ENCODE results near the gene ZG16B.

The ZG16B gene, protein sequence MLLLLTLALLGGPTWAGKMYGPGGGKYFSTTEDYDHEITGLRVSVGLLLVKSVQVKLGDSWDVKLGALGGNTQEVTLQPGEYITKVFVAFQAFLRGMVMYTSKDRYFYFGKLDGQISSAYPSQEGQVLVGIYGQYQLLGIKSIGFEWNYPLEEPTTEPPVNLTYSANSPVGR

DNA sequence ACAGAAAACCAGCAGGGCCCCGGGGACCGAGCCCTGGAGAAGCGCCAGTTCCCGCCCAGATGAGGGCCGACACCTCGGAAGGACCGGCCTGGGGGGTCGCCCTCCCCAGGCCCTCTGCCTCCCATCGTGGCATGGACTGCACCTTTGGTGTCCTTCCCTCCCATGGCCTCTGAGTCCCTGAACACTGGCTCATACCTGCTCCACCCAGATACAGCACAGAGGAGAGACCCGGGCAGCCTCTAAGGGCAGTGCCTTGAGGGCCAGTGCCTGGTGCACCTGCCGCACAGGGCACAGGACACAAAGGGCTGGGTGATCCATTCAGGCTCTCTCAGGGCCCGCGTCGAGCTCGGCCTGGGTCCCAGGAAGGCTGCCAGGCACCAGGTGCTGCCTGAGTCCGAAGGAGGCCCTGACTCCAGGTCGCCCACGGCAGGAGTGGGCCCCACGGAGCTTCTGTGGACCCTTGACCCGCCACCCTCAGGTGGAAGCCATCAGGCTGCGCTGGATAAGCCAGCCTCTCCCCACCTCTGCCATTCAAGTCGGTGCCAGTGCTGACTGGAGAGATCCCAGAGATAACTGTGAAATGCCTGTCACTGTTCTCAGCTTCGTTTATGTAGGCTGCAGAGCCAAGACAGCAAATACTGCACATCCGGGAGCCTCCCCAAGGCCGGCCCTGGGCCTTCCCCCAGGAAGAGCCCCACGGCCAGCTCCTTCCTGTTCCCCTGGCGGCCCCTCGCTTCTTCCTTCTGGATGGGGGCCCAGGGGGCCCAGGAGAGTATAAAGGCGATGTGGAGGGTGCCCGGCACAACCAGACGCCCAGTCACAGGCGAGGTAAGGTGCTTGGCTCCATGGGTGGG, at the start of gene ZG16B:
Gene ZG16B (plus strand): TSS at position 803 of the 854 bp plus-strand sequence. CDS start 139 bp downstream, outside the sequence.
- DNase-seq (ENCODE audit: low spot score) = no peak

DNA sequence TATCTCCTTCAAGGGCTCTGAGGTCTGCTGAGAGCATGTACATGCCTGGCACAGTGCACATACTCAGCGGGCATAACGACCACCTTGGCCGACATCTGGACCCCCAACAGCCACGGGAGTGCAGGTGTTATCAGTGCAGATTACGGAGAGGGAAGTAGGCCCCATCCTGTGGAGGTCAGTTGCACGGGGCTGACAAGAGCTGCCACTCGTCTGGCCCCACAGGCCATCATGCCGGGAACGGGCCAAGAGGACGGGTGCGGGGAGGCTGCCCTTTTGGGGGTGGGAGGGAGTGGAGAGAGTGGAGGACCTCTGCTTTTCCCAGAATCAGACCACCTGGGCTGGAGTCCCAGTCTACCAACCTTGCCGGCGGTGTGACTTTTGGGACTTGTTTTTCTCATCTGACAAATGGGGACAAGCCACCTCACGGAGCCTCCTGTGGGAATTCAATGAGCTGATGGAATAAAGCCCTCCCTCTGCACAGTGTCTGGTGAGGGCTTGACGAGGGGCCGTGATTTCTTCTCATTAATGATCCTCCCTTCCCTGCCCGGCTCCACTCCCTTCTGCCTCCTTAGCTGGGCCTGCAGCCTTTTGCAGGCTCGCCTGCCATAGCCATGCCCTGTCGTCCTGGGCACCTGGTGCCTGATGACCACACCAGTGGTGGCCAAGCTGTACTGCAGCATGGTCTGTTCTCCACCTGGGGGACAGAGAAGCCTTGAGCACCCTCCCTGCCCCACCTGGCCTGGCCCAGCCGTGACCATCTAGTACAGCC, 47.3 kb upstream of the ZG16B start:
- DNase-seq (ENCODE audit: low spot score) = no peak

DNA sequence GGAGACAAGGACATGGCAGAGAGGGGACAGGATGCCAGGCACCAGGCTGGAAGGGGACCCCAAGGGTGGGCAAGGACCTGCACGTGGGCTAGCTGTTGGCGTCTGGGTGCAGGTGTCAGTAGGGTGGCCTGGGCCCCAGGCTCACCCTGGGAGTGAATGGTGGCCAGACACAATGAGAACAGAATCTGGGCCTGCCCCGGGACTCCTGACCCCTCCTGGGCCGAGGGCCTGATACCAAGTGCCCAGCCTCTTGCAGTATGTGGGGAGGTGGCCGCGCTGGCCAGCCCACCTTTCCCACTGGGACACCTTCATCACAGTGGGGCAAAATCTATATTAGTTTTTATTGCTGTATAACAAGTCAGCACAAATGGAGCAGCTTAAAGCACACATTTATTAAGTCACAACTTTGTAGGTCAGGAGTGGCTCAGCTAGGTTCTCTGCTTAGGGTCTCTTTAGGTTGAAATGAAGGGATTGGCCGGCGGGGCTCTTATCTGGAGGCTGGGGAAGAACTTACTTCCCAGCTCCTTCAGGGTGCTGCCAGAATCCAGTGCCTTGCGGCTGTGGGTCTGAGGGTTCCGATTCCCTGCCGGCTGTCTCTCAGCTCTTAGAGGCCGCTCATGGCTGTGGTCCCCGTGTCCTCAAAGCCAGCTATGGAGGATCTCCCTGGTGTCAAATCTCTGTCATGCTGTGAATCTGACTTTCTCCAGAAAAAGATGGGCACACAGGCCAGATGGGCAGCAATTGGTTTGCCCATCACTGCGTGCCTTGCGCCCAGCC, 46.3 kb upstream of the ZG16B start:
- DNase-seq (ENCODE audit: low spot score) = no peak

DNA sequence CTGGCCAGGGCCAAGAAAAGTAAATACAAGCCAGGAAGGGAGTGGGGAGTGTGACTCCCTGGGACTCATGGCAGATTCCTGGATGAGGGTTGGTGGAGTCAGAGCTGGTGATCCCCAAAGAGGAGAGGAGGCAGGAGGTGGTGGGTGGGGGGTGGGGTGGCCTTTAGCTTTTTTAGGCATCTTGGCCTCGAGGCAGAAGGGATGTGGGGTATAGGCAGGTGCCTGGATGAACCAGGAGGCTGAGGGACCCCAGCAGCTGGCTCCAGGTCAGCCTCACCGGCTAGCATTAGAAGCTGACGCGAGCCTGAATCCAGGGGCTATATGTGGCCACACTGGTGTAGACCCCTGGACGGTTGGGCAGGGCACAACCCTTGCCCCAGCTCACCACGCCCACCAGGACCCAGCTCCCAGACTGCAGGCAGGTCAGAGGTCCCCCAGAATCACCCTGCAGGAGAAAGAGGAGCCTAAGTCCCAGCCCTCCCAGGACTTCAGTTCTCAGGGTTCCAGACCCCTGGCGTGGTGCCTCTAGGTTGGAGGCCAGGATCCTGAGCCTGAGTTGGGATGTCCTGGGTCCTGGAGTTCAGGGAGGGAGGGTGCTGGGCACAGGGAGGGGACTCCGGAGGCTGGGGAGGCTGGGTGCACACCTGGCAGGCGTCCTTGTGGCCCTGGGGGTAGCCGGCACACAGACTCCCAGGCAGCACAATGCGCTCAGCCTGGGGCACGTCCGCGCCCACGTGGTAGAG, 45.6 kb upstream of the ZG16B start:
- no peak for DNase-seq (ENCODE audit: low spot score)

DNA sequence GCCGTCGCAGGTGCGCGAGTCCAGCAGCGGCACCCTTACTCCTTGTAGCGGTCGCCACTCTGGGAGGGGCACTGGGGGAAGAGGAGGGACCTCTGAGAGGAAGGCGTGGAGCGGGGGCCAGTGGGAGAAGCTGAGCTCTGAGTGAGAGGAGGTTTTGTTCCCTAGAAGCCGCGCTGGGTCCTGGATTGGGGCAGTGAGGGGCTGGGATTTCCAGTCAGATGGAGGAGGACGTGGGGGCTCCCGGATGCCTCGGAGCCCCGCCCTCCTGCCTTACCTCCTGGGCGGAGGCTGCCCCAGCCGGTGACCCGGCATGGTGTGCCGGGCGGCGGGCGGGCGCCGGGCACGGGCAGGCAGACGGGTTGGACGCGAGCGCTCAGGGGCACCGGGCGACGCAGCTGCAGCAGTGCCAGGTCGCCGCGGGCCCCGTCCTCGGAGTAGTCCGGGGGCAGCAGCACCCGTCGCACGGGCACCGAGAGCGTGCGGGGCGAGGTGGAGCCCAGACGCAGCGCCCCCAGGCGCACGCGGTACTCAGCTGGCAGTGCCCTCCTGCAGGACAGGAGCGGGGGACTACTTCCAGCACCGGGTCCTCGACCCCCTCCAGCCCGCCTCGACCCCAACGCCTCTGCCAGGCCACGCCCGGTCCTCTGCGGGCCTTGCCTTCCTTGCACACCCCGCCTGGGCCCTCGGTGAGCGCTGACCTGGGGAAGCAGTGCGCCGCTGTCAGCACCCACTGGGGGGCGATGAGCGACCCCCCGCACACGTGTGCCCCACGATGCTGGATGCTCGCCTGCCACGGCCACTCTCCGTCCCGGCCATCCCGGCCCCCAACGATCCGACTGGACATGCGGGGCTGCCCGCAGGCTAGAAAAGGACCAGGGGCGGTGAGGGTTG, 44.8 kb upstream of the ZG16B start:
- DNase-seq (ENCODE audit: low spot score) = no peak

DNA sequence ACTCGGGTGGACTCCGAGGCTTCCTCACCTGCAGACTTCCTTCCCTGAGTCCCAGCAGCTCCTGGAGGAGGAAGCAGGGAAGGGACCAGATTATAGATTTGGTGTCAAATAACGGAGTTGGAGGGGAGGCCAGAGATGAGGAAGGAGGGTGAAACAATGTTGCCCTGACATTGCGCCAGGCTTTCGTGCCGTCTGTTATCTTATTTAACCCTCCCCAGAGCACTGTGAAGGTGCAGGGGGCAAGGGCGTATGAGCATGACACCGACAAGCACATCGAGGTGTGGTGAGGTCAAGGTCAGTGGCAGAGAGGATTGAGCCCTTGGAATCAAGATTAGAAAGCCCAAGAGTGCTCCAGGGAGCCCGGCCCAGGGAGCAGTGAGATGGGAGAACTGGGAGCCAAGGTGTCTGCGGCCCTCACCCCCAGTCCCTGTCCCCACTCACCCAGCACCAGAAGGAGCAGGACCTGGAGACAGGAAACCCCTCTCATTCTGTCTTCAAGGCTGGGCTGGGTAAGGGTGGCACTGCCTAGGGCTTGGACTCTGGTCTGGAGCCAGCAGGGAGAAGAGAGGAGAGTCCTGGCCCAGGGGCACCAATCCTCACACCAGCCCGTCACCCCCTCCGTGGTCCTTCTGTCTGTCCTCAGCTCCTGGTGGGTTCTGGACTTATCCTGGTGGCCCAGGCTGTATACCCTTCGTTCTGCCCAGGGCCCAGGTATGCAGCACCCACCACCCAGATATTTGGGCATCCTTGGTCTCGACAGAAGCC, 43.9 kb upstream of the ZG16B start:
- no peak for DNase-seq (ENCODE audit: low spot score)

DNA sequence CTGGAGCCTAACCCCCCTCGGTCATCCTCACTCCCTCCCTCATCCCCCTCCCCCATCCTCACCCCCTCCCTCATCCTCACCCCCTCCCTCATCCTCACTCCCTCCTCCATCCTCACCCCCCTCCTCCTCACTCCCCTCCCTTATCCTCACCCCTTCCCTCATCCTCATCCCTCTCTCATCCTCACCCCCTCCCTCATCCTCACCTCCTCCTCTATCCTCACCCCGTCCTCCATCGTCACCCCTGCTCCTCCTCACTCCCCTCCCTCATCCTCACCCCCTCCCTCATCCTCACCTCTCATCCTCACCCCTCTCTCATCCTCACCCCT, 43.3 kb upstream of the ZG16B start:
- no peak for DNase-seq (ENCODE audit: low spot score)

DNA sequence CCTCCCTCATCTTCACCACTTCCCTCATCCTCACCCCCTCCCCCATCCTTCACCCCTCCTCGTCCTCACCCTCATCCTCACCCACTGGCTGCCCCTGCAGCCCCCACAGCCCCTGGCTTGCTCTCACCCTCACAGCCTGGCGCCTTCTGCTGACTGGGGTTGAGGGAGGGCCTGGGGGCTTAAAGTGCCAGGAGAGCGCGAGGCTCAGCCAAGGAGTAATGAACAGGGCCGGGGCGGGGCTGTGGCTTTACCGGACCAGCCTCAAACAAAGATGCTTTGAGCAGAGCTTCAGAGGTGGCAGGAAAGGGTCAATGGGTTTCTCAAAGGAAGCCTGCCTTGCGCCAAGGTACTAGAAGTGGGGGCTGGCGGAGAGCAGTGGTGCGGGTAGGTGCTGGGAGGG, 42.7 kb upstream of the ZG16B start, which contains the start of gene PRSS33:
Gene PRSS33 (minus strand): TSS at position 155 of the 400 bp plus-strand sequence. CDS start 1,013 bp downstream, outside the sequence.
- no peak for DNase-seq (ENCODE audit: low spot score)

DNA sequence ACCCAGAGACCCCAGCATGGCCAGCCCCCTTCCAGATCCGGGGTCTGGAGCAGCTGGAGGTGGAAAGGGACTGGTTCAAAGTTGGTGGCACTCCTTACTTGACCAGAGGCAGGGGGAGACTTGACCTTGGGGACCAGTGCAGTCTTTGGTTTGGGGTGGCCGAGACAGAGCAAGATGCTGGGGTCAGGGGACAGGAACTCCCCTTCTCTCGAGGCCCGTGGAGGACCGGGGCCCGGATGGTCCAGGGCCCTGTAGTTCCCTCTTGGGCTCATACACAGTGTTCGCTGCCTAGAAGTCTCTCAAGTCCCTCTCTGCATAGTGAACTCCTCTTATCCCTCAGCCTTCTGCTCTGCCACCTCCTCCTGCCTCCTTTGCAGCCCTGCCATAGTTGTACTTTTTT, 42.1 kb upstream of the ZG16B start:
- DNase-seq (ENCODE audit: low spot score) = no peak

DNA sequence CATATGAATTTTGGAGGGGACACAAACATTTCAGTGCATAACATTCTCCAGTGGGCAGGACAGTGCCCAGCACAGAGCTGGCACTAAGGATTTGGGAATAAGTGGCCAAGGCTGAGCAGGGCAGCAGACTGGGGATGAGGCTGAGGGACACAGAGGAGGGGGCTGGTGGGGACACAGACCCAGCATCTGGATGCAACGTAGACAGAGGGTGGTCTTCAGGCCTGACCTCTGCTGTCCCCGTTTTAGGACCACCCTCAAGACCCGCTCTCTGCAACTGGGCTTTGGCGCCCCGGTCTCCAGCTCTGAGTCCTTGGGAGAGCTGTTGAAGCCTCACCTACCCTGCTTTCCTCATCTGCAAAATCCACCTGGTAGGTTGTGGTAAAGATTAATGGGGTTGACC, 39.5 kb upstream of the ZG16B start:
- no peak for DNase-seq (ENCODE audit: low spot score)

DNA sequence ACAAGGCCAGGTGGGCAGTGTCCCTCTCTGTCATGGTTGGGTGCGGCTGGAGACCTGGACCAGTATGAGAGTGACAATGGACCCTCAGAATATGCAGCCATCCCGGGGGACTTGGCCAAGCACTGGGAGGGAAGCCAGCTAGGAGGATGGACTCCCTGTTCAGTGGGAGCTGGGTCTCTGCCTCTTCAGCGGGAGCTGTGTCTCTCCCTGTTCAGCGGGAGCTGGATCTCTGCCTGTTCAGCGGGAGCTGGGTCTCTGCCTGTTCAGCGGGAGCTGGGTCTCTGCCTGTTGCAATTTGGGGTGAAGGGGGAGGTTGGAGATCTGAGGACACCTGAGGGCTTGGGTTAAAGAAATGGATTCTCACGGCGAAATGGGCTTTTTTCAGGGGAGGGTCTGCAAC, 38.9 kb upstream of the ZG16B start:
- DNase-seq (ENCODE audit: low spot score) = no peak

DNA sequence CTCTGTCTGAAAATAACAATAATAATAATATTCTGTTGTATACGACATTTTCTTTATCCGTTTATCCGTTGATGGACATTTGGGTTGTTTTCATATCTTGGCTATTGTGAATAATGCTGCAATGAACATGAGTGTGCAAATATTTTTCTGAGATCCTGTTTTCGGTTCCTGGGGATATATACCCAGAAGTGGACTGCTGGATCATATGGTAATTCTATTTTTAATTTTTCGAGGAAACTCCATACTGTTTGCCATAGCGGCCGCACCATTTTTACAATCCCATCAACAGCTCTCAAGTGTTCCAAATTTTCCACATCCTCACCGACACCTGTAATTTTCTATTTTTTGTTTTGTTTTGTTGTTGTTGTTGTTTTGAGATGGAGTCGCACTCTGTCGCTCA, 37.2 kb upstream of the ZG16B start:
- DNase-seq (ENCODE audit: low spot score) = no peak

DNA sequence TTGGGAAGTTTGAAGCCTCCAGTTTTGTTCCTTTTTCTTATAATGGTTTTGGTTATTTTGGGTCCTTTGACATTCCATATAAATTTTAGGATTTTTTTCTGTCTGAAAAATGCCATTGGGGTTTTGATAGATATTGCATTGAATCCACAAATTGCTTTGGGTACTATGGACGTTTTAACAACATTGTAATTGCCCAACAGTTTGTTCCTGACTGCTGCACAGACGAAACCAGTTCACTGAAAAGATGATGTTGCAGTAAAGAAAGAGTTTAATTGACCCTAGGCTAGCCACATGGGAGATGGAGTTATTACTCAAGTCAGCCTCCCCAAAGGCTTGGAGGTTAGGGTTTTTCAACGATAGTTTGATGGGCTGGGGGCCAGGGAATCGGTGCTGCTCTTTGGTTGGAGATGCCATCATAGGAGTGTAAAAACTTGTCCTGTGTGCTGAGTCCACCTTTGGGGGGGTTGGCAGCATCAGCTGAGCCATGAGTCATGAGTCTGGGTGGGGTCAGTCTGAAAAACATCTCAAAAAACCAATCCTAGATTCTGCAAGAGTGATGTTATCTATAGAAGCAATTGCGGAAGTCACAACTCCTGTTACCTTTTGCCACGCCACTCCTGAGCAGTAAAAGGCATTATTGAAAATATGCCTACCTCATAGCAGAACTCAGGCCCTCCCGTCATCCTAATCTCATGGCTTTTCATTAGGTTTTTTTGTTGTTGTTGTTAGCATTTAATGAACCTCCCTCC, 34.5 kb upstream of the ZG16B start:
- DNase-seq (ENCODE audit: low spot score) = no peak

DNA sequence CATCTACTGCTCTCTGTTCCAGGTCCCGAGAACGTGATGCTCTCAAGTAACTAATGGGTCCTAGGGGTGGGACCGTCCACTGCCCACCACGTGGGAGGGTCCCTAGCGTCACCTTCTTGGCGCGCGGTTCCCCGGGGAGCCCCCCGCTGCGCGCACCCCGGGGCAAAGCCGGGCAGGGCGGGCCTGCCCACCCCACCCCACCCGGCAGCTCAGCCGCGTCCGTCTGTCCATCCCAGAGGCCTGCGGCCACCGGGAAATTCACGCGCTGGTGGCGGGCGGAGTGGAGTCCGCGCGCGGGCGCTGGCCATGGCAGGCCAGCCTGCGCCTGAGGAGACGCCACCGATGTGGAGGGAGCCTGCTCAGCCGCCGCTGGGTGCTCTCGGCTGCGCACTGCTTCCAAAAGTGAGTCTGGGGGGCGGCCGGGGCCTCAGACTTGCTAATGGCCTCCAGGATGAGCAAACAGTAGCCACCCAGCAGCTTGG, 31.3 kb upstream of the ZG16B start:
- no peak for DNase-seq (ENCODE audit: low spot score)

DNA sequence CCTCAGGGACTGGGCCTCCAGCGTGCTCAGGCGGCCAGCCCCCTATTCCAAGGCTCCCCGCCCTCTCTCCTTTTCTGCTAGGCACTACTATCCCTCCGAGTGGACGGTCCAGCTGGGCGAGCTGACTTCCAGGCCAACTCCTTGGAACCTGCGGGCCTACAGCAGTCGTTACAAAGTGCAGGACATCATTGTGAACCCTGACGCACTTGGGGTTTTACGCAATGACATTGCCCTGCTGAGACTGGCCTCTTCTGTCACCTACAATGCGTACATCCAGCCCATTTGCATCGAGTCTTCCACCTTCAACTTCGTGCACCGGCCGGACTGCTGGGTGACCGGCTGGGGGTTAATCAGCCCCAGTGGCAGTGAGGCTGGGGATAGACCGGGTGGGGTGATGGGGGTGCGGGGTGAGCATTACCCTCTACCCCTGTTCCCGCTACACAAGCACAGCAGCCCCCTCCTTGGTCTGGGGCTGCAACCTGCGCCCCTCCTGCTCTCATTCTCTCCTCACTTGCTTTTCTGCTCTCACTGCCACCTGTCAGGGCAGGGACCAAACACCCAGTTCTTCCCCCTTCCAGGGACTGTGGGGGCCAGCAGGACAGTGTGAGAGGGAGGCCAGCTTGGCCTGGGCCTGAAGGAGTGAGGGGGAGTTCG, 30.8 kb upstream of the ZG16B start:
- no peak for DNase-seq (ENCODE audit: low spot score)

DNA sequence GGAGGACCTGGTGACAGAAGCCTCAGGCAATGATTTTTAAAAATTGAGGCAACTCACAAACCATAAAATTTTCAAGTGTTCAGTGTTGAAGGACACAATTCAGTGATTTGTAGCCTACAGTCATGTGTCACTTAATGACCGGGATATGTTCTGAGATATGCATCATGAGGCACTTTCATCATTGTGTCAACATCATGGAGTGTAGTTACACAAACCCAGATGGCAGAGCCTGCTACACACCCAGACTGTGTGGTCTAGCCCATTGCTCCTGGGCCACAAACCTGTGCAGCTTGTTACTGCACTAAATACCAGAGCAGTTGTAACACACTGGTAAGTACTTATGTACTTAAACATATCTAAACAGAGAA, 30.3 kb upstream of the ZG16B start:
- DNase-seq (ENCODE audit: low spot score) = no peak

DNA sequence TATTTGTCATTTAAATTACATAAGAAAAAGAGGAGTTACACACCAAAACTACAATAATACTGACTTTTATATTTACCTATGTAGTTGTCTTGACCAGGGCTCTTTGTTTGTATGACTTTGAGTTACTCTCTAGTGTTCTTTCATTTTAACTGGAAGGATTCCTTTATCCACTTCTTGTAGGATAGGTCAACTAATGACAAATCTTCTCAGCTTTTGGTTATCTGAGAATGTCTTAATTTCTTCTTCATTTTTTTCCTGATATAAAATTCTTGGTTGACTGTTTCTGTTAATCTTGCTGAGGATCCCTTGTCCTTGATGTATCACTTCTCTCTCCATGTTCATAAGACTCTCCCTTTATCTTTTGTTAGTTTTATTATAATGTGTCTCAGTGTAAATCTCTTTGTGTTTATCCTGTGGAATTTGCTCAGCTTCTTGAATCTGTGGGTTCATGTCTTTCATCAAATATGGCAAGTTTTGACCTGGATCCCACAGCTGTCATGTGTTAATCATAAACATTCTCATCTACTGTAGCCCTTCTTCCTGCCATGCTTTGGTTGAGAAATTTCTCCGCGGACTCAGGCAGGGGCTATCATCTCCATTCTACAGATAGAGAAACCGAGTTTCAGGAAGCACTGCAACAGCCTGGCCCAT, 26.4 kb upstream of the ZG16B start:
- DNase-seq (ENCODE audit: low spot score) = no peak

DNA sequence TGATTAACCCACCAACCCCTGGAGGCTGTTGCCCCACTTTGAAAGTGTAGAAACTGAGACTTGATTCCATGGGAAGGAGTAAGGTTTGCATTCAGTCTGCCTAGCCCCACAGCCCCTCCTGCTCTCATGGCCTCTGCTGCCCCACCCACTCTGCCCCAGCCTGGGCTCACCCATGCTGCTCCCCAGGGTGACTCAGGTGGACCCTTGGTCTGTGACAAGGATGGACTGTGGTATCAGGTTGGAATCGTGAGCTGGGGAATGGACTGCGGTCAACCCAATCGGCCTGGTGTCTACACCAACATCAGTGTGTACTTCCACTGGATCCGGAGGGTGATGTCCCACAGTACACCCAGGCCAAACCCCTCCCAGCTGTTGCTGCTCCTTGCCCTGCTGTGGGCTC, 25.4 kb upstream of the ZG16B start:
- DNase-seq (ENCODE audit: low spot score) = no peak
